CD4-positive, alpha-beta T cell treated with Interleukin-17A for 4 hours (primary cell): ENCODE data around the gene TDP1.
A peak's percentile ranks its signal among the peaks of the same experiment; 100 is the strongest.

Experiments
- DNase-seq: peaks from one replicate; pipeline ENCODE4 v3.0.0-alpha.2; 2020; ENCODE audit warnings: mixed read lengths

The TDP1 gene

DNA sequence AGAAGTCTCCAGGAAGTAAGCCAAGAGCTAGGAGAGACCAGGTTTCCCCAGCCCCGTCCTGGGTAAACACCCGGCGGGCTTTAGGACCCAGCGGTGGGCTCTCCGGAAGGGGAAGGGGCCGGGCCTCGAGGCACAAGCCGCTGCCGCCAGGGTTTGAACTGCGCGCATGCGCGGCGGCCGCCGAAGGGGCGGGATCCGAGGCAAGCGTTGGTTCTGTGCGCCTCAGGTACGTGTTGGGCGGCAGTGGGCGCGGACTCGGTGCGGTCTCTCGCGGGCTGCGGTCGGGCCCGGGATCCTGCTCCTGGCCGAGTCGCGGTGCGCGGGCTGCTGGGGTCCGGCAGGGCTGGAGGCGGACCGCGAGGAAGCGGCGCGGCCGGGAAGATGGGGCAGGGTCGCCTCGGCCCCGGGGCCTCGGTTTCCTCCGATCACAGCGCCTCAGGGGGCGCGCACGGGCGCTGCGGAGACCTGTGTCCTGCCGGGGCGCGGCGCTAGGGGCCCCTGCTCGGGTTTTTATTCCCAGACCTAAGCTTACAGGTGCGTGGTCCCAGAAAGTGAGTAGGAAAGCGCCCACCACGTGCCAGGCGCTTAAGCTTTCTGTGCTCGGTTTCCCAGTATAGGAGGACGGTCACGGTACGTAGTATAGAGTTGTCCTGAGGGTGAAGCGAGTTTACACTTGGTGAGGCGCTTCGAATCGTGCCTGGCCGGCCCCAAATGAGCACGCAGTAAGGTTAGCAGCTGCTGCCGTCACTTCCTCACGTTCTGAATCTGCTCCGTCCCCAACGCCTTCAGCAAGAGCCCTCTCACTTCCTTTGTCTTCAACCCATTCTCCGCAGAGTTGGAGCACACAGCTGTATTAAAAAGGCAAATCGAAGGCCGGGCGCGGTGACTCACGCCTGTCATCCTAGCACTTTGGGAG is at the start of gene TDP1:
TDP1 (plus strand) TSS at position 183 of the 916 bp plus-strand sequence. CDS start 7,188 bp downstream, outside the sequence.
- DNase-seq: peak; percentile 98

GRCh38 chr14:89906000-89906399 is 49.7 kb upstream of the TDP1 start:
- no peak for DNase-seq

- DNase-seq: no peak
Measured at GRCh38 chr14:89907655-89908054, 48.1 kb upstream of the TDP1 start.

DNA sequence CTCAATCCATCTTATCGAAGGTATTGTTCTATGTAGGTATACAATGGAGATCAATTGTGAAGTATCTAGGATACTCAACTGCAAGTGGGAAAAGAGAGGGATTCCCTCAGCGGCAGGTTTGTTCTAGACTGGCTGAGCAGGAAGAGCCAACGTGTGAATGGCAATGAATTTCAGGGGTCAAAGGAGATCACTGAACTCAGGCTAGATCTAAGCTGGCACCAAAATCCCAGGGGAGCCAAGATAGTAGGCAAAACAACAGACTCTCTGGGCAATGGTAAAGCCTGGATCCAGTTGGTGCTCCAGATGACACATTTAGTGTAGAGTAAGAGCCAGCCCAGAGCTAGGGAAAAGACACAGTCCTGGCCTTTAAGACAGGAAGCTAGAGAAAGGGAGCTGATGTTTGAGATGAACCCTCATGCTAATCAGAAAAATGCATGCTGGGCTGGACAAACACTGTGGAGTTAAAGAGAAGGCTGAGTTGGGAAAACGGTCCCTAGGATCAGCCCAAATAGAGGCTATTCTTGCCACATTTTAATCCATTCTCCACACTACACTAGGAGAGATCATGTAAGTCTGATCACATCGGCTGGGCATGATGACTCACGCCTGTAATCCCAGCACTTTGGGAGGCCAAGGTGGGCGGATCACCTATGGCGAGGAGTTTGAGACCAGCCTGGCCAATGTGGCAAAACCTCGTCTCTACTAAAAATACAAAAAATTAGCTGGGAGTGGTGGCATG is 46.8 kb upstream of the TDP1 start:
- no peak for DNase-seq

DNA sequence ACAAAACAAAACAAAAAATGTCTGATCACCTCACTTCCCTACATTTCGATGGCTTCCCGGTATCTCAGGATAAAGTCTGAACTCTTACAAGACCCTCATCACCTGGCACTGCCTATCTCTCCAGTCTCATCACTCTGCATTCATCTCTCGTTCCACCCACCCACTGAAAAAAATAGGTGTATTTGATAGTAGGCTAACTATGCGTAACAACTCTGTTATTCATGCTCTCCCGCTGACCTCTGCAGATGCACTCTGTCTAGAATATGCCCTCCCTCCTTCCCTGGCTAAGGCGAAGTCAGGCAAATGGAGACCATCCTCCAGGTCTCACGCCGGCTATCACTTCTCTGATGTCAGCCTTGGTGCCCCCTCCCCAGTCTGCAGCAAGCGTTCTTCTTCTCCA is 46.1 kb upstream of the TDP1 start:
- DNase-seq: no peak

DNA sequence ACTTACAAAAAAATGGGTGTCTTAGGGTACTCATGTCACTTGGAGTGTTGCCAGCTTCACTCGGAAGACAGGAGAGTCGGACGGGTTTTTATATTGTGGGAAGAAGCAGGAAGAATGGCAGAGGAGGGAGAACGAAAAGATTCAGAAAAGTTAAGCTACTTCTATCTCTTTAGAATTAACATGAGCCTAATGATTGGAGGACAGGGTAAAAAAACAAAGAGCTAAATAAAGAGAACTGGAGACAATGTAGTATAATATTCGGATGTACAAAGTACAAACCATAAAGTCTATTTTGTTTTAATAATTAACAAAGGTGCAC is 45.1 kb upstream of the TDP1 start:
- no peak for DNase-seq

GRCh38 chr14:89911010-89911919 is 44.5 kb upstream of the TDP1 start:
- DNase-seq: no peak

DNA sequence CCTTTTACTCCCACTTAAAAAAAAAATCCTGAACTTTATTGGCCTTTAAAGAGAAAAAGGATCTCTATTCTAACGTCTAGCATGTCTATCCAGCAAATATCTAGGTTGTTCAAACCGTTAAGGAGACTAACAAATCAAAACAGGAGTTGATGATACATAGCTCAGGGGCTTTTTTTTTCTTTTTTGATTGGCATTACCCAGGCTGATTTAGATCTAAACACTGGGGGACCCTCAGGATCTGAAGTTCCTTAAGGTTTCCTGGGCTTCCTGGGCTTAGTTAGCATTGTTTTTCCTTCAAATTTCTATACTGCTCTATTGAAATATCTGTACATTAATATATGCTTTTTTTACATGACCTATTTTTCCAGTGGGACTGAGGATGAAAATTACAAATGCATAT is 43.5 kb upstream of the TDP1 start:
- DNase-seq: no peak

GRCh38 chr14:89912667-89913211 is 43.0 kb upstream of the TDP1 start:
- DNase-seq: no peak

- peak; percentile 65 for DNase-seq
Measured at GRCh38 chr14:89915114-89915878, 40.4 kb upstream of the TDP1 start.

DNA sequence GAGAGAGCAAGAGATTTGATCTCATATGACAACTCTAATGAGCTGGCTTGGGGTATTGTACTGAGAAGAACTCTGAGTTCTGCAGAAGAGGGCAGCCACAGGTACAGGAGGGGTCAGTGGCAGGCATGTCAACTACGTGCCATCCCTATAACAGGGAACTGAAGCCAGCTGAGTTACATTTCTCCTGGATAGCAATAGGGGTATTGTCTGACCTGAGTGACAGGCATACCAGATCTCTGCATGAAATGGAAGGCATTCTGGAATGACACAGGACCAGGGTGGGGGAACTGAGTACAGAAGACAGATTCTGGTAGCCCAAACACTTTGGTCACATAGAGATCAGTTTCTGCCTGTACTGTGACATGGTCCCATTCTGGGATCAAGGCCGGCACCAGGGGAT is 37.0 kb upstream of the TDP1 start:
- no peak for DNase-seq

DNA sequence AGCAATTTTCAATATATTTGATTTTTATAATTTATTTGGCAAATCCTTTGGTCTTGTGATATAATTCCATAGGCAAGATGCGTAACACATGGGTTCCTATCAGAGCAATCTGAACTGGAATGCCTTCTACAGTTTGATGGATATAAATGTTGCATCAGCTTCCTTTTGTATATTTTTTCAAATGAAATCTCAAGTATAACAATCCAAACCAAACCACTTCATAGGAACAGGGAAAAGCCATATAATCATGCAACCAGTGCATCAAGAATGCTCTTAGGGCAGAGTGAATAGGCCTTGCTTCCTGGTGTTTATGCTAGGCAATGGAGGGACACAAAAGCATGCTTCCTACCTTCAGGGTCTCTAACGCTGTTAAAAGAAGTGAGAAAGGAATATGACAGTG is 35.7 kb upstream of the TDP1 start:
- DNase-seq: no peak

- no peak for DNase-seq
Measured at GRCh38 chr14:89921346-89921745, 34.4 kb upstream of the TDP1 start.

DNA sequence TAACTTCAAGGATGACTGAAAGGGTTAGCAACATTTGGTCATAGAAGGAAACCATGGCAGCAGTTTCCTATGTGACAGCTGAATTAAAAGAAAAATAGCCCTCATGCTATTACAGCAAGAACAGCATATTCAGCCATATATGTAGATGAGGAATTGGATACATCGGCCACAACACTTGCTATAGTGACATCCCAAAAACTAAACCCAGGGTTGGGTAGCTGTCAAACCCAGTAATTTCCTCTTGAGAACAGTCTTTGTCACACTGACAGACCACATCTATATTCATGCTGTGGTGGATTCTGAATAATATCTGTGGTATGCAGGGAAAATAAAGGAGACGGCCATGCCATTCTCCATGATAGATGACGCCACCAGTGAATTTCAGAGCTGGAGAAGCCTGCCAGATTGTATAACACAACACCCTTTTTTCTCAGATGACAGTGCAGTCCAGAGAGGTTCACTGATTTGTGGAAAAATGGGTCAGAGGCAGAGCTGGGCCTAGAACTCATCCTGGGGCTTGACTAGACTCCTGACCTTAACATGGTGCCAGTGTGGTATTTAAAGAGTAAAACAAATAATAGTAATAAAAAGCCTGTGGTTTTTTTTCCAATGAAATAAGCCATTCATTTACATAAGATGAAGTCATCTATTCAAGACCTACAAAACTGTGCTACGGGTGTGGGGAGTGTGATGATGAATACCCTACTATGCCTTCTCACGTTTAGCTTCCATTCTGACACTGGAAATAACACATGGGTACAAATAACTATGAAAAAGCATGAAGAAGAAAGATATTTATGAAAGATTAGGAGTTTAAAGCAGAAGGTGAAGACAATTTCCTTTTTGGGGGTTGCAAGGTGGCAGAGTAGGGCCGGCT is 33.5 kb upstream of the TDP1 start:
- no peak for DNase-seq

- DNase-seq: no peak
Measured at GRCh38 chr14:89924268-89924667, 31.5 kb upstream of the TDP1 start.

DNA sequence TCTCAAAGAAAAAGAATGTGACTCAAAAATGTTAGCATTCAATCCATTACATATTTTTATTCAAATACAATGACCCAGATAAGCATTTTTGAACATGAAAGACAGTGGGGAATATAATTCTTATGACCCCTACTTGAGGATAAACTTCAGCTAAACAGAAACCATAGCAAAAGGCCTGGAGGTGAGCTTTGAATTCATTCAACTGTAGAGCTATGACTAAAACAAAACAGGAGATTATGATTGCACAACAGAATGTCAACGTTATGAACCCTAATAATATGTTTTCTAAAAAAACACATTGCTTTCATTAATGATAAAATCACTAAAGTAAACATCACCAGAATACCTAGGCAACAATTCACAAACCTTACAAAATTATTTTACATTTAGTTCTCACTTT is 29.0 kb upstream of the TDP1 start:
- no peak for DNase-seq

GRCh38 chr14:89927186-89927865 is 28.4 kb upstream of the TDP1 start:
- DNase-seq: no peak

DNA sequence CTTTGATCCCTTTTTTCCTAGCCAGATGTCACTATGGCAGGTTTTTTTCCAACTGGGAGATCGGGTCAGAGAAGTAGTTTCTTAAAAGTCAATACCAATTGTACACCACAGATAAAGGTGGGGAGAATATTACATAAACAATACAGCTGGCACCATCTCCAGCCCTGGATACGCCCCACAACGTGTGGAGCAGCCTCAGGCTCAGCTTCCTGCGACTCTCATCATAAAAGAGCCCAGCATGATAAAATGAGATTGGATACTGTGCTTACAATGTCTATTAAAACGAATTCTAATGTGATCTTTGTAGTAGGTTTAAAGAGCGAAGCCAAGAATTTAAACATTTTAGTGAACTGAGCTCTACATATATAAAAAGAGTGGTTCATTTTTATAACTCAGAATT is 22.7 kb upstream of the TDP1 start:
- DNase-seq: no peak

DNA sequence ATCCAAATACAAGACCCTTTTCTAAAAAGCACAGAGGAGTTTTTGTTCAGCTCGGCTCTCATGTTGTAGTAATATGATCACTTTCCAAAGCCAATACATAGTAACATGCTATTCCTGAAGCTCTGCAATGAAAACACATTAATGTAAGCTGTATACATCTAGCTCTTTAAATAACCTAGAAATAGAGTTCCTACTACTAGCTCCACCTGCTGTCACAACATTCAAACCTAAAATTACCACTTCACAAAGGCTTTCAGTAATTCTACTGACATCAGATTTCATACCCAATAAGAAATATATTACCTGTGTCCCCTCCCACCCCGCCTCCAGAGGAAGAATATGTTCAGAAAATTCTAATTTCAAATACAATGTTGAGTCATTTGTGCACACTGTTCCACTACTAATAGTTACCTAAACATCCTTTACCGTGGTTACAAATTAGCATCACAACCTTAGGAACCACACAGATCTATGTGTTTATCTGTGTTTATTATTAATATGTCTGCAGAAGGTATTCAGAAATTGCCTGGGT is 19.0 kb upstream of the TDP1 start:
- DNase-seq: no peak

GRCh38 chr14:89941830-89942377 is 13.8 kb upstream of the TDP1 start:
- DNase-seq: no peak
